ENCODE measurements around the gene CDC42EP1. TPM values are rescaled to one million over a fixed set of nuclear protein-coding genes. Genes with fewer than 3 reads are reported as not detected.

The CDC42EP1 gene
- total RNA-seq, 1 donor from 2014 or later = 83.1 TPM

GRCh38 chr22:37555029-37555428, 5.3 kb upstream of the CDC42EP1 start:
- DNase-seq (ENCODE audit: low spot score) (no peak), ATAC-seq (no peak)
- intact Hi-C loops (cut with DNase I) = no loop called here

GRCh38 chr22:37556710-37557109, 3.6 kb upstream of the CDC42EP1 start:
- intact Hi-C loops (cut with DNase I) = no loop called here
- ATAC-seq (no peak), DNase-seq (ENCODE audit: low spot score) (no peak)

GRCh38 chr22:37557321-37558001, 2.8 kb upstream of the CDC42EP1 start:
- no peak for ATAC-seq
- DNase-seq (ENCODE audit: low spot score) = no peak
- intact Hi-C loops (cut with DNase I) = no loop called here

GRCh38 chr22:37558815-37559214, 1.5 kb upstream of the CDC42EP1 start:
- no peak for ATAC-seq
- no peak for DNase-seq (ENCODE audit: low spot score)
- intact Hi-C loops (cut with DNase I) = no loop called here

- ATAC-seq (no peak), DNase-seq (ENCODE audit: low spot score) (no peak)
- intact Hi-C loops (cut with DNase I) = no loop called here
These were observed 769 bp upstream of the CDC42EP1 start for GRCh38 chr22:37559521-37559900.

- intact Hi-C loops (cut with DNase I) = no loop called here
- DNase-seq (ENCODE audit: low spot score) (peak; percentile 82), ATAC-seq (peak; percentile 18)
These were observed 430 bp downstream of the CDC42EP1 start for GRCh38 chr22:37560608-37561211.

GRCh38 chr22:37561212-37562048, 1.1 kb downstream of the CDC42EP1 start:
- peak; percentile 98 for DNase-seq (ENCODE audit: low spot score)
- intact Hi-C loops (cut with DNase I) = no loop called here
- peak; percentile 86 for ATAC-seq

- DNase-seq (ENCODE audit: low spot score) (no peak), ATAC-seq (no peak)
- intact Hi-C loops (cut with DNase I) = no loop called here
These were observed 2.0 kb downstream of the CDC42EP1 start for GRCh38 chr22:37562049-37562875.

GRCh38 chr22:37563153-37564081, 3.1 kb downstream of the CDC42EP1 start:
- DNase-seq (ENCODE audit: low spot score) (peak; percentile 89), ATAC-seq (peak; percentile 65)
- intact Hi-C loops (cut with DNase I) = no loop called here

- DNase-seq (ENCODE audit: low spot score) (no peak), ATAC-seq (no peak)
- intact Hi-C loops (cut with DNase I) = no loop called here
These were observed 3.9 kb downstream of the CDC42EP1 start for GRCh38 chr22:37564111-37564711.

- ATAC-seq (no peak), DNase-seq (ENCODE audit: low spot score) (no peak)
- intact Hi-C loops (cut with DNase I) = no loop called here
These were observed 5.5 kb downstream of the CDC42EP1 start for GRCh38 chr22:37565830-37566229.

- ATAC-seq (no peak), DNase-seq (ENCODE audit: low spot score) (no peak)
- intact Hi-C loops (cut with DNase I) = no loop called here
These were observed 6.1 kb downstream of the CDC42EP1 start for GRCh38 chr22:37566329-37566837.

GRCh38 chr22:37566903-37567798, 6.9 kb downstream of the CDC42EP1 start:
- DNase-seq (ENCODE audit: low spot score) (peak; percentile 90), ATAC-seq (peak; percentile 68)
- intact Hi-C loops (cut with DNase I) = no loop called here

- no peak for ATAC-seq
- intact Hi-C loops (cut with DNase I) = no loop called here
- DNase-seq (ENCODE audit: low spot score) = no peak
These were observed 7.7 kb downstream of the CDC42EP1 start for GRCh38 chr22:37568012-37568411.

- no peak for DNase-seq (ENCODE audit: low spot score)
- ATAC-seq = no peak
- intact Hi-C loops (cut with DNase I) = no loop called here
These were observed 8.2 kb downstream of the CDC42EP1 start for GRCh38 chr22:37568448-37569008.
